DMS153 (cell line): ENCODE measurements around the gene NUDT3.

Source experiments
- DNase-seq: peaks from one replicate; lab custom pipeline; 2025; lab: John Stamatoyannopoulos, UW

Gene NUDT3

GRCh38 chr6:34319471-34319885 is 73.0 kb downstream of the NUDT3 start:
- no peak for DNase-seq

DNA sequence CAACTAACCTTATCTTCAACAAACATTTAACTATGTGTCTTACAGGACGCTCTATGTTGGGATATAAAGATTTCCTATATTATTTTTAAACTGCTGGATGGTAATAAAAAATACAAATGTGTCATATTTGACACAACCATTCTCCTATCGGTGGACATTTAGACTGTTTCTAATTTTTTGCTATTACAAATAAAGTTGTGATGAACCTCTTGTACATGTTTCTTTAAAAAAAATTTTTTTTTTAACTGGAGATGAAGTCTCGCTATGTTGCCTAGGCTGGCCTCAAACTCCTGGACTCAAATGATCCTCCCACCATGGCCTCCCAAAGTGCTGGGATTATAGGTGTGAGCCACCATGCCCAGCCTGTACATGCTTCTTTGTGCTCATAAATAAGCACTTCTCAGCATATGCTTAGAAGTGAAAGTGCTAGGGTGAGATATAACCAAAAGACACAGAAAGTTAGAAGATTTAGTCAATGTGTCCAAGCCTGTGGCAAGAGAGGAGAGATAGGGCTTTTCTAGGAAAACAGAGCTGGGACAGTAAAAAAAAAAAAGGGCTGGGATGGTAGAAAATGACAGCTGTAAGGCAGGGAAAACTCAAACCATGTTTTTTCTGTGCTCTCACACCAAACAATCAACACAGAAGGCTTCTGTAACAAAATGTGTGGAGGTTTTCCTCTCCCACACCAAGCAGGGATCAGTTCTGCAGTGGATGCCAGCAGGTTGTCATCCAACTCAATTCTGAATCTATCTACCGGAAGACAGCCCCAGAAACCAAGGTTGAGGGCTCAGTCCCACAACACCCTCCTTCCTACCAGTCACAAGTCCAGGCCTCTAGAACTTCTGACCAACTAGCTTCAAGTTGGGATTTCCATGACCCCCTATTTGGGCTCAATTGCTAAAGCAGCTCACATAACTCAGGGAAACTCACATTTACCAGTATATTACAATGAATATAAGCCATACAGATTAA is 73.7 kb downstream of the NUDT3 start:
- DNase-seq, result no peak

GRCh38 chr6:34317882-34318498 is 74.5 kb downstream of the NUDT3 start:
- no peak for DNase-seq

GRCh38 chr6:34317172-34317477 is 75.3 kb downstream of the NUDT3 start:
- no peak for DNase-seq

GRCh38 chr6:34316431-34317171 is 75.9 kb downstream of the NUDT3 start:
- DNase-seq, result no peak

DNA sequence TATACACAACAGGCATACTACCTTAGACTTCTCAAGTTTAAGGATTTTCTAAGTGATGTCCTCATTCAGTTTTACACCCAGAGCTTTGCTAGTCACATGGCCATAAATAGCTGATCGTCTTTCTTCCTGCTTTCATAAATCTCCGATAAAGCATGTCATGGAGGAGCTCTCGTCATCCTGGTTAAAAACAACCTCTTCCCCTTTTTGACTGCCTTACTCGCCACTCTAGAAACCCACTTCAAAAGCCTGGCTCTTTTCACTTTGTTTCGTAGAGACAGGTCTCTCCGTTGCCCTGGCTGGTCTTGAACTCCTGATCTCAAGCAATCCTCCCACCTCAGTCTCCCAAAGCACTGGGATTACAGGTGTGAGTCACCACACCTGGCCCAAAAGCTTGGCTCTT is 76.7 kb downstream of the NUDT3 start:
- no peak for DNase-seq

GRCh38 chr6:34315256-34315655 is 77.2 kb downstream of the NUDT3 start:
- no peak for DNase-seq

DNA sequence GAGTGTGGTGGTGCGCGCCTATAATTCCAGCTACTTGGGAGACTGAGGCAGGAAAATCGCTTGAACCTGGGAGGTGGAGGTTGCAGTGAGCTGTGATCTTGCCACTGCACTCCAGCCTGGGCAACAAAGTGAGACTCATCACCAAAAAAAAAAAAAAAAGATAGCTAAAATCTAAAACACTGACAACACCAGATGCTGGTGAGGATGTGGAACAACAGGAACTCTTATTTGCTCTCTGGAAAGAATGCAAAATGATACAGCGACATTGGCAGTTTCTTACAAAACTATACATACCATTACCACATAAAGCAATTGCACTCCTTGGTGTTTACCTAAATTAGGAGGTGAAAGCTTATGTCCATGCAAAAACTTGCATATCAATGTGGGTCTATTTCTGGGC is 80.2 kb downstream of the NUDT3 start:
- no peak for DNase-seq

DNA sequence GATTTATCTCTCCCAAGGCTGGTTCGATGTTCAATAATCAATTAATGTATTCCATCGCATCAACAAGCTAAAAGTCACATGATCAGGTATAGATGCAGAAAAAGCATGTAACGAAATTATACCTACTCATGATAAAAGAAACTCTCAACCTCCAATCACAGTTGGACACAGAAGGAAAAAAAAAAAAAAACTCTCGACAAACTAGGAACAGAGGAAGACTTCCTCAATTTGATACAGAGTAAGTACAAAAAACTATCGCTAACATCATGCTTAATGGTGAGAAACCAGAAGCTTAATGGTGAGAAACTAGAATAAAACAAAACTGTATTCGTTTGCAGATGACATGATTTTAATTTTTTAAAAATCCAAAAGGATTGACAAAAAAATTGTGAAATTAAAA is 81.7 kb downstream of the NUDT3 start:
- DNase-seq, result no peak

GRCh38 chr6:34308483-34308882 is 84.0 kb downstream of the NUDT3 start:
- no peak for DNase-seq

DNA sequence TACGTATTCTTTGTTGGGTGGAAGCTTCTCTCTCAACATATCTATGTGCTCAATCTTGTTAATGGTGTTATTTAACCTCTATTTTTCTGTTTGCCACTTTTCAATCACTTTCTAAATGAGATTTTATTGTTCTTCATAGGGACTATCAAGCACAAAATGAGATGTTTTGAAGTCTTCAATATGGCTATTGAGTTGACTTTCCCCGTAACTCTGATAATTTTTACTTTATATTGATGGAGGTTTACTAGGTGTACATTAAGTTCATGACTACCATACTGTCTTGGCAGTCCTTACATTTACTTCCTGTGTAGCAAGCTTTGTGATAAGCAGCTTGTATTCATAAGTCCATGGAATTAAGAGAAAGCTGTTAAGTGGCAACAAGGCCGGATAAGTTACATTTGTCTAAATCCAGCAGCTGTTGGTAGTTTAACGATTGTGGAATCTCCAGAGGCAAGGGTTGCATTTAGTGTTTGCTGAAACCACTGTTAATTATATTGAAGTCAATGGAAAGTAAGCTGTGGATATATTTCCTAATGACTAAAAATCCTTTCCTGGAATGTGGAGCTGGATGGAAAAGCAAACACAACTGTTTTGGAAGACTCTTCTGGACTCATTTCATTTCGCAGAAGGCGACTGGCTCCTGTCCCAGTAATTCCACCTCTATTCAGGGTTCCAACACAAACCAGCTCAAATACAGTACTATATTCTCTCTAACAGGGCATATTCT is 86.3 kb downstream of the NUDT3 start:
- no peak for DNase-seq

DNA sequence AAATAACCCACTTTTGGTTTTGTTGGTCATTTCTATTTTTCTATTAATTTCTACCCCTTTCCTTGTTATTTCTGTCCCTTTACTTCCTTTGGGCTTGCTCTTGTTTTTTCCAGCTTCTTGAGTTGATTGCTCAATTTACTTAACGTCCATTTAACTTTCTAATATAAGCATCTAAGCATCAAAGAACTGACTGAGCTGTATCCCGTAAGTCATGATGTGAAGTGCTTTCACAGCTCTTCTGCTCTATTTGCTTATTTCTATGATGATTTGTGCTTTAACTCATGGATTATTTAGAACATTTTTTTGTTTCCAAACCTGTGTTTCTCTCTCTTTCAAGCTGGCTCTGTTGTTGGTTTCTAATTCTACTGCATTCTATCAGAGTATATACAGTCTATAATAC is 87.0 kb downstream of the NUDT3 start:
- DNase-seq, result no peak

DNA sequence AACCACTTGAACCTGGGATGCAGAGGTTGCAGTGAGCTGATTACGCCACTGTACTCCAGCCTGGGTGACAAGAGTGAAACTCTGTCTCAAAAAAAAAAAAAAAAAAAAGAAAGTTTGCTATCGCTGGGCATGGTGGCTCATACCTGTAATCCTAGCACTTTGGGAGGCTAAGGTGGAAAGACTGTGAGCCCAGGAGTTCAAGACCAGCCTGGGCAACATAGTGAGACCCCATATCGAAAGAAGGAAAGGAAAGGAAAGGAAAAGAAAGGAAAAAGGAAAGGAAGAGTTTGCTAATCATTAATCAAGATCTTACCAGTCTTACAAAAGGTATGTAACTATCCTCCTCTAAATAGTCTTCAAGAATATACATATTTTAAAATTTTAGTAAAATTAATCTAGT is 88.3 kb downstream of the NUDT3 start:
- no peak for DNase-seq

- no peak for DNase-seq
Measured at GRCh38 chr6:34302929-34303328, 89.5 kb downstream of the NUDT3 start.

DNA sequence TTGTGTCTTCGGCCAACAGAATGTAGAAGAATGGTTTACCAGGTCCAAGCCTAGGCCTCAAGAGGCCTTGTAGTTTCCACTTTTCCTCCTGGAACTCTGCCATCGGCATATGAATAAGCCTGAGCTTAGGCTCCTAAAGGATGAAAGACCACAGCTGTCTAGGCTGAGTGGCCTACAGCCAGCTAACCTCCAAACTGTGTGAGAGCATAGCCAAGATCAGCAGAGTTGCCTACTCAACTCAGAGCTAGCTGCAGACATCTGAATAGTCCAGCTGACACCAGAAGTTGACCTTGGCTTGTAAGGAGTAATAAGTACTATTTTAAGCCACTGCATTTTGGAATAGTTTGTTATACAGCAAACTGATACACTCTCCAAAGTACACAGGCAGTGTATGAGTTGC is 91.1 kb downstream of the NUDT3 start:
- no peak for DNase-seq

DNA sequence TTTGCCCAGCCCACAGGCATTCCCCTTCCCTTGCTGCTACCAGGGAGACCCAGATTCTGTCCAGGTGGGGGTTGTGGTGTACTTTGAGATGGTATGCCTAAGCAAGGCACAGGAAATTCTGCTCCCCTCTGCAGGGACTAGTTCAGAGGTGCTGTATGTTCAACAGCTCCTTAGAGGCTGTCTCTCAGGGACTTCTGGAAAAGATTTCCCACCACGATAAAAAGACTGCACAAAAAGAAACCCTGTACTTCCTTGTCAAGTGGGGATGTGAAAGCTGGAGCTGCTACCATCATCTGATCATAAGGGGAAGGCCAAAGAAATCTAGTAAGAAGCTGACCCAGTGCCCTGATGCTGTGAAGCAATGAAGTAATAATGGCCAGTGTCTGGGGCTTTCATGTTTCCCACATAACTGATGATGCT is 92.1 kb downstream of the NUDT3 start:
- no peak for DNase-seq

DNA sequence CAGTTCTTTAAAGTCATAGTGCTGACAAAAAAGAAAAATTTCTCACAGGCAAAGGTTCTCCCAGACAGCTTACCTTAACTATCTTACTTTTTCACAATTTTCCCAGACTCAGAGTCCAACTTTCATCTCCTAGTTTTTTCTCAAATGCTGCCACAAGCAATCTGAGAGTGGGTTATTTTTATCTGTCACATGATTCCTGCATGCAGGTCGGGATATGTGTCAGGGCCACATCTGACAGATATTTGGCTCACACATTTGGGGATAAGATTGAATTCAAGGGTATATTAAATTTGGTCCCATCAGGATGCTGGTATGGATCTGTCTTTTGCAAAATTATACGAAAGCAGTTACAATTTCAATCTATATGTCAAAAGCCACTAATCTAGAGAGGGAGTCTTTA is 93.5 kb downstream of the NUDT3 start:
- no peak for DNase-seq

DNA sequence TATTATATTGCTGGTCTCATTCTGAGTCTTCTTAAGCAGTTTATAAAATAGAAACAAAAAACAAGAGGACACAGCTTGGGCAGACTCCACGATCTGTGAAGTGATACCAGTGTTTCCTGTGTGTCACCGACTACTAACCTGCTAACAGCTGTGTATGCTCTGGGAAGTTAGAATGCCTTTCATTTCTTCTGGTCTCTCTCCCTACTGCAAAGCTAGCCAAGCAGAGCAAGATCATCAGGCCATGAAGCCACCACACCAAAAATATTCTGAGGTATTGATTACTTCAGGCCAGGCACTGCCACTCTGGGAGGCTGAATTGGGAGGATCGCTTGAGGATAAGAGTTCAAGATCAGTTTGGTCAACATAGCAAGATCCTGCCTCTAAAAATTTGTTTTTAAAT is 96.7 kb downstream of the NUDT3 start:
- no peak for DNase-seq

DNA sequence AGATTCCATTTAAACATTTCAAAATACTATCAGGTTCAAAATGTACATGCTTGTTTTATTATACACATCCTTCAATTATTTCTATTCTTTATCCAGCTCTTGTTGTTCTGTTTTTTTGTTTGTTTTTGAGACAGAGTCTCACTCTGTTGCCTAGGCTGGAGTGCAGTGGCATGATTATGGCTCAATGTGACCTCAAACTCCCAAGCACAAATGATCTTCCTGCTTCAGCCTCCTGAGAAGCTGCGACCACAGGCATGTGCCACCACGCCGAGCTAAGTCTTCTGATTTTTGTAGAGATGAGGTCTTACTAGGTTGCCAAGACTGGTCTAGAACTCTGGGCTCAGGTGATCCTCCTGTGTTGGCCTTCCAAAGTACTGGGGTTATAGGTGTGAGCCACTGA is 99.5 kb downstream of the NUDT3 start:
- no peak for DNase-seq

- no peak for DNase-seq
Measured at GRCh38 chr6:34289137-34289536, 103.3 kb downstream of the NUDT3 start.

- DNase-seq, result no peak
Measured at GRCh38 chr6:34288581-34288980, 103.9 kb downstream of the NUDT3 start.

GRCh38 chr6:34285448-34286164 is 106.9 kb downstream of the NUDT3 start:
- no peak for DNase-seq
